Stimulated activated naive CD4-positive, alpha-beta T cell (primary cell): ENCODE results near the gene DIP2B.
A peak's percentile ranks its signal among the peaks of the same experiment; 100 is the strongest.
"Not testable (repeated sequence)": the region's sequence is repeated elsewhere in the genome, so short reads cannot be mapped to it uniquely, and the experiment has no call there.

Experiments used
- DNase-seq, 6 experiments: peaks; one replicate each; lab custom pipeline; 2025; lab: John Stamatoyannopoulos, UW

Gene DIP2B

DNA sequence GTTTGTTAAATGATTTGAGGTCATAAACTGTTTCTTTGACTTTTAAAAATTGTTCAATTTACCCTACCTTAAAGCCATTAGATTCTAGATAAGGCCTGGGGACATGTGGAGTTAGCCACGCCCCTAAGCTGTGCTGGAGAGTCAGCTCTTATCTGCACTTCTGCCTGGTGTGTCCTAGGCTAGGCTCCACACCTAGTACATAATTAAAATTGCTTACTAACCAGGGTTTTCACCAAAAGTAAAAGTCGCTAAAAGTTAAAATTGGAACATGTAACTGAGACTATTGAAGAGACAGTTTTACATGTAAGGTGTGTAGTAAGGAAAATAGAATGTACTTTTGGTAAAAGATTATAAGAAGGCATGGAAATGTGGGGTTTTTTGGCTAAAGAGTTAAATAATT is 264.0 kb downstream of the DIP2B start:
- DNase-seq, result not testable (repeated sequence)

GRCh38 chr12:50771409-50771808 is 266.6 kb downstream of the DIP2B start:
- DNase-seq, result no peak

DNA sequence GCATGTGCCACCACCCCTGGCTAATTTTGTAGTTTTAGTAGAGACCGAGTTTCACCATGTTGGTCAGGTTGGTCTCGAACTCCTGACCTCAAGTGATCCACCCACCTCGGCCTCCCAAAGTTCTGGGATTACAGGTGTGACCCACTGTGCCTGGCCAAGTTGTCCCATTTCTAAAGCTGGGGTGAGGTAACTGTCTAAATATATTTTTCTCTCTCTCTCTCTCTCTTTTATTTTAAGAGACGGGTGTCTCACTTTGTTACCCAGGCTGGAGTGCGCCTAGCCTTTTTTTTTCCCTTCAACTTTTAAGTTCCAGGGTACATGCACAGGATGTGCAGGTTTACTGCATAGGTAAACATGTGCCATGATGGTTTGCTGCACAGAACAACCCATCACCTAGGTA is 267.7 kb downstream of the DIP2B start:
- no peak for DNase-seq

DNA sequence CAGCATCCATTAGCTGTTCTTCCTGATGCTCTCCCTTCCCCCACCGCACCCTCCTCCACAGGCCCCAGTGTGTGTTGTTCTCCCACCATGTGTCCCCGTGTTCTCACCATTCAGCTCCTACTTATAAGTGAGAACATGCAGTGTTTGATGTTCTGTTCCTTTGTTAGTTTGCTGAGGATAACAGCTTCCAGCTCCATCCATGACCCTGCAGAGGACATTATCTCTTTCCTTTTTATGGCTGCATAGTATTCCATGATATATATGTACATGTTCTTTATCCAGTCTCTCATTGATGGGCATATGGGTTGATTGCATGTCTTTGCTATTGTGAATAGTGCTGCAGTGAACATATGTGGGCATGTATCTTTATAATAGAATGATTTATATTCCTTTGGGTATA is 268.1 kb downstream of the DIP2B start:
- DNase-seq, result no peak

DNA sequence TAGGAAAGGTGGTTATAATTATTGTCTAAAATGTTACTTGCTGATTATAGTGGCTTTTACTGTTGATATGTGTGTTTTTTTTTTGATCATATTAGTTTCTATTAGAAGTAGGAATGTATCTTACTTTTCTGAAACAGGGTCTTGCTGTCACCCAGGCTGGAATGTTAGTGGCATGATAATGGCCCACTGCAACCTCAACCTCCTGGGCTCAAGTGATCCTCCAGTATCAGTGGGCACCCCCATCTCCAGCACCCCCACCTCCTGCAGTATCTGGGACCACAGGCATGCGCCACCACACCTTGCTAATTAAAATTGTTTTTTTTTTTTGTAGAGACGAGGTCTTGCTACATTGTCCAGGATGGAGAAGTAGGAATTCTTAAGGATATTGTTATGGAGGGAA is 270.5 kb downstream of the DIP2B start:
- DNase-seq, result no peak

DNA sequence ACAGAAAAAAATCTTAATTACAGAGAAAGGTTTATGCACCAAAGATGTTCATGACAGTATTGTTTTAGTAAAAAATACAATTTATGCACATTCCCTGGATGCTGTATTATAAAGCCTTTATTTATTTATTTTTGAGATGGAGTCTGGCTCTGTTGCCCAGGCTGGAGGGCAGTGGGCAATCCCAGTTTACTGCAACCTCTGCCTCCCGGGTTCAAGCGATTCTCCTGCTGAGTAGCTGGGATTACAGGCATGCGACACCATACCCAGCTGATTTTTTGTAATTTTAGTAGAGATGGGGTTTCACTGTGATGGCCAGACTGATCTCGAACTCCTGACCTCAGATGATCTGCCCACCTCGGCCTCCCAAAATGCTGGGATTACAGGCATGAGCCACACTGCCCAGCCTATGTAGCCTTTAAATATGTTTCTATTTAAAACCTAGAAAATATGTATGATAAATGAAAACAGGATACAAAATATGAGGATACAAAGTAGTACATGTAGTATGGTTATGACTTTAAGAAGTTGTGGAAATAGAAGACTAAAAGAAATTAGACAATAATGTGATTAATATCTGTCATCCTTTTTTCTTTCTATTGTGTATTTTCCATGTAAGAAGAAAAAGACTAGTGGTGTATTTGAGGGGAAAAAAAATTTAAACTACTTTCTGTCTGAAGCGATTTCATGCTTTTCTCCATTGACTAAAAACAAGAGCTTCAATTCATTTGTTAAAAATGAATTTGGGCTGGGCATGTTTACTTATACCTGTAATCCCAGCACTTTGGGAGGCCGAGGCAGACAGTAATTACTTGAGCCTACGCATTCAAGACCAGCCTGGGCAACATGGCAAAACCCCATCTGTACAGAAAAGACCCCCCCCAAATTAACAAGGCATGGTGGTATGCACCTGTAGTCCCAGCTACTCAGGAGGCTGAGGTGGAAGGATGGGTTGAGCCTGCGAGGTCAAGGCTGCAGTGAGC is 272.3 kb downstream of the DIP2B start:
- no peak for DNase-seq

DNA sequence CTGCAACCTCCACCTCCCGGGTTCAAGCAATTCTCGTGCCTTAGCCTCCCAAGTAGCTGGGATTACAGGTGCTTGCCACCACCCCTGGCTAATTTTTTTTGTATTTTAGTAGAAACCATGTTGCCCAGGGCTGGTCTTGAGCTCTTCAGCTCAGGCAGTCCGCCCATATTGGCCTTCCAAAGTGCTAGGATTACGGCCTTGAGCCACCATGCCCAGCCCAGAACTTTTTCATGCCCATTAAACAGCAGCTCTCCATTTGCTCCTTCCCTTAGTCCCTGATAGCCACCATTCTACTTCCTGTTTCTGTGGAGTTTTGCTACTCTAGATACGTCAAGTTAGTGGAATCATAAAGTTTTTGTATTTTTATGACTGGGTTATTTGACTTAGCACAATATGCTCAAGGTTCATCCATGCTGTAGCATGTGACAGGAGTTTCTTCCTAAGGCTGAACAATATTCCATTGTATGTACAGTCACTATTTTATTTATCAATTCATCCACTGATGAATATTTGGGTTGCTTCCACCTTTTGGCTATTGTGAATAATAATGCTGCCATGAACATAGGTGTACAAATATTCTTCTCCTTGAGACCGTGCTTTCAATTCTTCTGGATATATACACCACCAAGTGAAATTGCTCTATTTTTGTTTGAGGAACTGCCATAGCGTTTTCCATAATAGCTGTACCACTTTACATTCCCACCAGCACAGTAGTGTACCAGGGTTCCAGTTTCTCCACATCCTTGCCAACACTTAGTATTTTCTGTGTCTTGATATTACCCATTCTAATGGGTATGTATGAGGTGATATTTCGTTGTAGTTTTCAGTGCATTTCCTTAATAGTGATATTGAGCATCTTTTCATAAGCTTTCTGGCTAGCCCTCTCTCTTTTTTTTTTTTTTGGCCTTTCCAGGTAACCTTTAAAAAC is 274.1 kb downstream of the DIP2B start:
- DNase-seq, result no peak

DNA sequence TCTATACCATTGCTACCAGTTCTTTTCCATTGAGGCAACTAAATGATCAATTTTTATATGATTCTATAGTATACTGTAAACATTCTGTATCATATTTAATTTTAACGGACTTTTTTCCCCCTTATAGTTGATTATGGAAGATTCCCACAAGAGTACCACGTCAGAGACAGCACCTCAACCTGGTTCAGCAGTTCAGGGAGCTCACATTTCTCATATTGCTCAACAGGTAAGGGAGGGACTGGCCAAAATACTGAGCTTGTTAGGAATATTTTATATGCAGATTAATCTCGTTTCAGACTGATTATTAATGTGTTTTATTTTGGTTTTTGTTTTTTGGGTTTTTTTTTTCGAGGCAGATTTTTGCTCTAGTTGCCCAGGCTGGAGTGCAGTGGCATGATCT is 275.2 kb downstream of the DIP2B start:
- no peak for DNase-seq

DNA sequence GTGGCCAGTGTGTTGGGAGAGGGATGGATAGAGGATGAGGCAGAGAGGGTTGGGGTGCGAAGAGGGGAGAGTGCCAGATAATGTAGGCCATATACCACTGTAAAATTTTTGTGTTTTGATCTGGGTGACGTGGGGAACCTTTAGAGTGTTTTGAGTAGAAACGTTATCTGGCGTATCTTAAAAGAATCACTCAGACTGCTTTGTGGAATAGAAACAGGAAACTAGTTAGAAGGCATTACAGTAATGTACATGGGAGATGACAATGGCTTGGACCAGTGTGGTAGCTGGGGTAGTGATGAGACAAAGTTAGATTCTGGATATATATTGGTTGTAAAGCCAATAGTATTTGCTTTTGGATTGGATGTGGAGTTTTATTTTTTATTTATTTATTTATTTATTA is 279.7 kb downstream of the DIP2B start:
- DNase-seq, result peak in 1 of 6 experiments; percentile 13

- no peak for DNase-seq
Measured at GRCh38 chr12:50785406-50786001, 280.7 kb downstream of the DIP2B start.

DNA sequence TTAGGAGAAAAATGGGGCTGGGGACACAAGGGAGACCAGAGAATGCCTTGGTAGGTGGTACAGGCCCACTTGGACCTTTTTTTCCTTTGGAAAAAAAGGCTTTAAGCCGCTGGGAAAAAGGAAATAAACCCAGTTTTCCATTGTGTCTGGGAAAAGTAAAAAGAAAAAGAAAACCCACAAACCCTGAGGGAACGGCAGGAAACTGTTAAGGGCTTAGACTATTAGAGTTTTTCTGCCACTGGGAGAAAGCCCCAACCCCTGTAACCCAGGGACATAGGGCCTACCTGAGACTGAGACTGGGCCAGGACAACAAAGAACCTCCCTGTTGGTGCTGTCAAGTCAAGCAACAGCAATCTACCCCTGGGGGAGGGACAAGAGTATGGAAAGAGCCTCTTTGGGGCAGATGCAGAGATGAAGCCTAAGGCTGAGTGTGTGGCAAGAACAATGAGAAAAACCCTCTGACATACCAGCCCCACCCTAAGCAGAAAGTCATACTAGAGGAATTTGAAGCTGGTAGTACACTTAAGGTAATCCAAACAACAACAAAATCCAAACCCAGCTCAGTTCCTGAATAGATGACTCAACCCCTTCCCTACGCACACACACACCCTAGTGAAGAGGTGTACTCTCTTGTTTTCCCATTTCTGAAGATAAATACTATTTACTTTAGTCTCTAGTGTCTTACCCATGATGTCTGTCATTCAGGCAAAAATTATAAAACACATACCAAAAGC is 281.9 kb downstream of the DIP2B start:
- DNase-seq, result no peak

DNA sequence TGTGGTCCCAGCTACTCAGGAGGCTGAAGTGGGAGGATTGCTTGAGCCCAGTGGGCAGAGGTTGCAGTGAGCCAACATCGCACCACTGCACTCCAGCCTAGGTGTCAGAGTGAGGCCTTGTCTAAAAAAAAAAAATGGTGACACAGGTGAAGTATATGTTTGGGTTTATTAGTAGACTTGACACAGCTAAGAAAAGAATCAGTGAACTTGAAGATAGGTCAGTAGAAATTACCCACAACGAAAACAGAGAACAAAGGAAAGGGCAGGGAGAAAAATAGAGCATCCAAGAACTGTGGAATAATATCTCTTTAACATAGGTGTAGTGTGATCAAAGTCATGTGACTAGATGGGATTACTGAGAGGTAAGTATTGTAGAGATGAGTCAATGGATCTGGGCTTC is 282.8 kb downstream of the DIP2B start:
- DNase-seq, result no peak

- DNase-seq, result no peak
Measured at GRCh38 chr12:50788561-50788960, 283.8 kb downstream of the DIP2B start.

DNA sequence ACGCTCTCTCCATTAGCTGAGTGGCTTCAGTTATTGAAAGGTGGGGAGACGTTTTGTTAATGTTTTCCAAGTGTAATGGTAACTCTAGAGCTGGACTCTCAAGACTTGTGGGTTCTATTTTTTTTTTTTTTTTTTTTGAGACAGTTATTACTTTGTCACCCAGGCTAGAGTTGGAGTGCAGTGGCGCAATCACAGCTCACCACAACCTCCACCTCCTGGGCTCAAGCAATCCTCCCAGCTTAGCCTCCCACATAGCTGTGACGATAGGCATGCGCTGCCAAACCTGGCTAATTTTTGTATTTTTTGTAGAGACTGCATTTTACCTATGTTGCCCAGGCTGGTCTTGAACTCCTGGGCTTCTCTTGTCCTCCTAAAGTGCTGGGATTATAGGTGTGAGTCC is 285.3 kb downstream of the DIP2B start:
- DNase-seq, result no peak
